Lung (tissue), 12 donors: ENCODE data around the gene TBX1. TPM values are rescaled to one million over a fixed set of nuclear protein-coding genes. Genes with fewer than 3 reads are reported as not detected.

Experiments used
- ATAC-seq: fragments of 200-7000 bp; cut with Tn5 transposase; one replicate; pipeline ENCODE4 v1.9.1; 2020; ENCODE audit warnings: moderate number of reproducible peaks; ENCODE audit not compliant: insufficient read depth, low FRiP score
- DNase-seq, 3 donors: peaks; one replicate each; pipeline ENCODE4 v3.0.0-alpha.2; 2013 to 2017
- H3K27ac ChIP-seq, 2 donors: one replicate each; pipeline ENCODE4 v1.5.1; 2013; ENCODE audit warnings: mild to moderate bottlenecking in 2 of 2, moderate library complexity in 2 of 2, control low read depth in 1 of 2, inconsistent platforms in 1 of 2, low read depth in 1 of 2, low read length in 1 of 2
- H3K27me3 ChIP-seq, 3 donors: one replicate each; pipeline ENCODE4 v1.5.1; 2013; ENCODE audit warnings: low read length in 2 of 3; ENCODE audit not compliant: control insufficient read depth in 3 of 3, insufficient read depth in 3 of 3
- H3K36me3 ChIP-seq, 4 donors: one replicate each; pipeline ENCODE4 v1.5.1; 2013; ENCODE audit warnings: low read length in 4 of 4, mild to moderate bottlenecking in 1 of 4, moderate library complexity in 1 of 4; ENCODE audit not compliant: control insufficient read depth in 4 of 4, insufficient read depth in 4 of 4
- H3K4me1 ChIP-seq, 5 donors: one replicate each; pipeline ENCODE4 v1.5.1; 2013; ENCODE audit warnings: low read length in 5 of 5, mild to moderate bottlenecking in 2 of 5, moderate library complexity in 1 of 5; ENCODE audit not compliant: control insufficient read depth in 5 of 5, insufficient read depth in 5 of 5
- H3K4me3 ChIP-seq: one replicate; pipeline ENCODE4 v1.5.1; 2013; ENCODE audit warnings: mild to moderate bottlenecking, control low read depth, moderate library complexity
- H3K9ac ChIP-seq, 2 donors: one replicate each; pipeline ENCODE4 v1.5.1; 2013; ENCODE audit warnings: low read length in 2 of 2, control low read depth in 1 of 2; ENCODE audit not compliant: insufficient read depth in 1 of 2
- H3K9me3 ChIP-seq, 4 donors: one replicate each; pipeline ENCODE4 v1.5.1; 2013; ENCODE audit warnings: low read length in 3 of 4, mild to moderate bottlenecking in 1 of 4, moderate library complexity in 1 of 4; ENCODE audit not compliant: control insufficient read depth in 4 of 4, insufficient read depth in 3 of 4
- CTCF ChIP-seq: IDR thresholded peaks from 2 replicates; pipeline ENCODE4 v1.5.1; 2012; ENCODE audit warnings: mild to moderate bottlenecking; ENCODE audit errors: control extremely low read depth, extremely low read depth
- WGBS, 2 donors: extraction: QIAGEN DNeasy Blood & Tissue Kit; methylation state at CpG; one replicate each; pipeline ENCODE4 v1.1.7; 2013; 5-methylcytosine and 5-hydroxymethylcytosine counted together
- polyA plus RNA-seq, 2 donors: library from polyadenylated mRNA; stranded (reverse); fragments of 200-250 nt; gene quantifications; one replicate each; pipeline ENCODE4 v1.2.1, GENCODE V29; 2013
- total RNA-seq, 2 donors: library from RNA; depleted of rRNA in 1 of 2; stranded (reverse); fragments of >200 nt in 1 of 2; gene quantifications; one replicate each; pipeline ENCODE4 v1.2.1, GENCODE V29; 2014 to 2021
- donor health status: control.
- donor health status: control.
- donor health status: Bipolar disorder and iron deficiency.
- donor health status: healthy.
- donor health status: DM: yes; HTN: yes; CAD: no.

Gene TBX1
- total and polyA plus RNA-seq, 4 donors = 2.3 to 19.3 (median 4.5) TPM

DNA sequence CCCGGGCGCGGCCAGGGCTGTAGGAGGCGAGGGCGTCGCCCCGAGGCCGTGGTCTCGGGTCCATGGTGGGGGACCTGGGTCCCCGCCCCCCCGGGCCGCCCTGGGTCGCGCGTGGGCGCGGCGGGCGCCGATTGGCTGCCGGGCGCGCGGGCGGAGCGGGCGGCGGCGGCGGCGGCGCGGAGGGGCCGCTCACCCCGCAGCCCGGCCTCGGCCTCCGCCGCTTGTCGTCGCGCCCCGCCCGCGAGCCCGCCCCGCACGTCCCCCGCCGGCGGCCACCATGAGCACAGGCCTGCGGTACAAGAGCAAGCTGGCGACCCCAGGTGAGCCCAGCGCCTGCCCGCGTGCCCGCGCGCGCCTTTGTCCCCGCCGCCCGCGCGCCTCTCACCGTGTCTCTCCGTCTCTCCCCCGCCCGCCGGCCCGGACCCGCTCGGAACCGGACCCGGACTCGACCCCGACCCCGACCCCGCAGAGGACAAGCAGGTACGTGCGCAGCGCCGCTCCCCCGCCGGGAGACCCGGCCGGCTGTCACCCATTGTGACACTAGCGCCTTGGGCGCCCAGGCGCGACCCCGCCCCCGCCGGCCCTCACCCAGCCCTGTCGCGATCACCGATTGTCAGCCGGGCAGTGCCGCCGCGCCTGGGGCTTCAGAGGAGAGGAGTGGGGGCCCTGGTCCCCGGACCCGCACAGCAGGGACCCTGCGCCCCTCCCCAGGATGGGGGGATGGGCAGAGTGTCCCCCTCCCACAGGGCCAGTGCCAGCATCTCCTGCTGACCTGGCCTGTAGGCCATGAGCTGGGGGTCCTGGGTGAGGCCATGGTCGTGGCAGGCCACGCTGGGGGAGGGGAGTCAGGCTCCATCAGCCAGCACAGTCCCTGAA is 46.0 kb upstream of the TBX1 start, which contains the start of gene SEPTIN5:
SEPTIN5 (plus strand) TSS at position 192 of the 876 bp plus-strand sequence; CDS start at position 278, 86 bp downstream.
- no peak for TF ChIP-seq CTCF
- WGBS, 2 donors = 2% methylated on average over 36 to 106 of the region's 106 CpGs
- H3K27ac ChIP-seq = no peak within 1 kb of the TSS
- H3K36me3 ChIP-seq = no peaks in the 10 kb centered on the region
- H3K9ac ChIP-seq = no peak within 1 kb of the TSS
- no peak for ATAC-seq
- peaks cover 0 to 30% (median 7%) of the 10 kb centered on the region in 5 donors for H3K4me1 ChIP-seq
- H3K9me3 ChIP-seq = no peaks in the 10 kb centered on the region
- peak within 1 kb of the TSS; percentile 46 for H3K4me3 ChIP-seq
- no peak for DNase-seq
- no peaks in the 10 kb centered on the region for H3K27me3 ChIP-seq

GRCh38 chr22:19715188-19715930 is 45.2 kb upstream of the TBX1 start:
- H3K36me3 ChIP-seq = peaks cover 0 to 5% (median under 1%) of the 10 kb centered on the region in 4 donors
- H3K27ac ChIP-seq = no peak overlapping the region
- ATAC-seq = no peak
- no peak overlapping the region for H3K4me3 ChIP-seq
- H3K9me3 ChIP-seq = no peaks in the 10 kb centered on the region
- peaks cover 0 to 4% (median 0%) of the 10 kb centered on the region in 3 donors for H3K27me3 ChIP-seq
- no peak for DNase-seq
- no peak overlapping the region for H3K9ac ChIP-seq
- 82 to 85% methylated on average over 4 of the region's 4 CpGs for WGBS, 2 donors
- TF ChIP-seq CTCF = no peak
- peaks cover 0 to 31% (median 7%) of the 10 kb centered on the region in 5 donors for H3K4me1 ChIP-seq

DNA sequence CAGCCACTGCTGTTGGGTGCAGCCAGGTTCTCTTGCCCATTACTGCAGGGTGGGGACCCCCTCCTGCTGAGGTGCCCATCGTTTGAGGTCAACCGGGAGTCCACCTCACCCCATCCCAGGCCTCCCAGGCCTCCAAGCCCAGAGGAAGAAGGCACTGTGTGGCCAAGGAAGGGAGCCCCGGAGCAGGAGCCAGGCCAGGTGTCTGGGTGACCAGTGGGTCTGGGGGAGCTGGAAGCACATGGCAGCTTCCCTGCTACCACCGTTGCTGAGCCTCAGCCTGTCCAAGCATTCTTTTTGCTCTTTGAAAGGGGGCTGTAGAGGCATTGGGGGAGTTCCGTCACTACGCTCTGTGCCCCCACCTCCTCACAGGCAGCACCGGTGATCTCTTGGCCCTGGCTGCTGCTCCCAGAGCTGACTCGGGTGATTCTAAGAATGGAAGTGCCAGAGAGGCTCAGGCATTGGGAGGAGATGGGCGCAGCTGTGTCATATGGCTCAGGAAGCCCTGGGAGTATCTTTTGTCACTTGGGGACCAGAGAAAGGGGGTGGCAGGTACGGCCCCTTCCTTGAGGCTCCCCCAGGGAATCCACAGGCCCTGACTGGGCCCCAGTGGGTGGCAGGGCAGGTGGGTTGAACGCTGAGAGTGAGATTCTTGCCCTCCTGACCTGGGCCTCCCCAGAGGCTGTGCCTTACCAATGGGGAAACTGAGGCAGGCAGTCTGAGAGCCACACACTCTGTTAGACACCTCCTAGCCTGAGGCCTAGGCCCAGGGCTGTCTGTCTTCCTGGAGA is 44.3 kb upstream of the TBX1 start:
- no peak overlapping the region for H3K27ac ChIP-seq
- whole genome bisulfite sequencing, 2 donors = 85 to 94% methylated on average over 11 of the region's 11 CpGs
- ATAC-seq (no peak), DNase-seq (no peak)
- H3K9ac ChIP-seq = no peak overlapping the region
- no peak for TF ChIP-seq CTCF
- H3K9me3 ChIP-seq = no peaks in the 10 kb centered on the region
- H3K4me3 ChIP-seq = no peak overlapping the region
- peaks cover 0 to 4% (median 0%) of the 10 kb centered on the region in 3 donors for H3K27me3 ChIP-seq
- peaks cover 0 to 31% (median 7%) of the 10 kb centered on the region in 5 donors for H3K4me1 ChIP-seq
- H3K36me3 ChIP-seq = peaks cover 0 to 8% (median 3%) of the 10 kb centered on the region in 4 donors
